Calu3 (cell line): Measurements from ENCODE around the gene ARHGAP42. TPM values are rescaled to one million over a fixed set of nuclear protein-coding genes. Genes with fewer than 3 reads are reported as not detected.

ENCODE experiments used
- BruUV-seq: library from RNA; stranded (reverse); fragments of 400-500 nt; replicated peaks from 2 replicates; lab custom pipeline; 2021; lab: Mats Ljungman, UMichigan
- CTCF ChIA-PET: fragments of 300-600 bp; sonication (Branson Sonifier 250); formaldehyde crosslinking; loops from one replicate; lab custom pipeline; 2022; ENCODE audit warnings: antibody characterized with exemption; lab: Charles Lee
- DNase-seq: peaks from one replicate; pipeline ENCODE4 v3.0.0; 2022
- H3K27ac Mint-ChIP-seq: one replicate; pipeline ENCODE4 v1.8.0; 2022; ENCODE audit warnings: mixed read lengths; ENCODE audit not compliant: unreplicated experiment
- H3K27me3 Mint-ChIP-seq: one replicate; pipeline ENCODE4 v1.8.0; 2022; ENCODE audit warnings: mixed read lengths; ENCODE audit not compliant: unreplicated experiment
- H3K36me3 Mint-ChIP-seq: one replicate; pipeline ENCODE4 v1.8.0; 2022; ENCODE audit warnings: mild to moderate bottlenecking, moderate library complexity, mixed read lengths; ENCODE audit not compliant: insufficient read depth, unreplicated experiment
- H3K4me1 Mint-ChIP-seq: one replicate; pipeline ENCODE4 v1.8.0; 2022; ENCODE audit warnings: mild to moderate bottlenecking, low read depth, mixed read lengths; ENCODE audit not compliant: unreplicated experiment
- H3K4me3 Mint-ChIP-seq: one replicate; pipeline ENCODE4 v1.8.0; 2022; ENCODE audit warnings: mild to moderate bottlenecking, low read depth, moderate library complexity, mixed read lengths; ENCODE audit not compliant: unreplicated experiment
- H3K9me3 Mint-ChIP-seq: one replicate; pipeline ENCODE4 v1.8.0; 2022; ENCODE audit warnings: low read depth, mixed read lengths; ENCODE audit not compliant: unreplicated experiment
- CTCF ChIP-seq: fragments of 200-600 bp; IDR thresholded peaks from one replicate; pipeline ENCODE4 v1.8.0; 2022; ENCODE audit warnings: antibody characterized with exemption; ENCODE audit not compliant: unreplicated experiment
- intact Hi-C: fragments of 100-400 bp; cut with micrococcal nuclease; formaldehyde crosslinking; loops from one replicate; pipeline ENCODE4 v1.10.0; 2022; ENCODE audit not compliant: unreplicated experiment
- total RNA-seq: library from RNA; stranded (reverse); gene quantifications from 2 replicates; pipeline ENCODE4 v1.2.3, GENCODE V29; 2022

Gene ARHGAP42
- total RNA-seq, 1 experiment from 2014 or later = 10.3 TPM

DNA sequence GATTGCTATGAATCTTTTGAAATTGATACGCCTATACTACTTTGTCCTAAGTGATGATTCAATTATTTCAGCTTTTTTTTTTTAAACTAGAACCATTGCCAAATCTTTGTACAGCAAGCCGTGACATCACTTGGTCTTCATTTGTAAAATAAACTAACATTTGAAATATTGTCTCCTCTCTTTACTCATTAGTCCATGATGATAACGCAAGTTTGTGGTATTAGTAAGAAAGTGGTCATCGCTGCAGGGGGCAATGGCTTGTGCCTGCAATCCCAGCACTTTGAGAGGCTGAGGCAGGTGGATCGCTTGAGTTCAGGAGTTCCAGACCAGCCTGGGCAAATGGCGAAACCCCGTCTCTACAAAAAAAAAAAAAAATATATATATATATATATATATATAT lies 12.9 kb upstream of the ARHGAP42 start:
- no peak for DNase-seq
- H3K4me1 Mint-ChIP-seq = peaks cover 8% of the 10 kb centered on the region
- no peaks in the 10 kb centered on the region for H3K27me3 Mint-ChIP-seq
- no TSS peak for BruUV-seq
- TF ChIP-seq CTCF = no peak
- CTCF ChIA-PET = no interaction called here
- H3K36me3 Mint-ChIP-seq = no peaks in the 10 kb centered on the region
- H3K9me3 Mint-ChIP-seq = no peaks in the 10 kb centered on the region
- H3K4me3 Mint-ChIP-seq = no peak overlapping the region
- intact Hi-C loops = no loop called here
- no peak overlapping the region for H3K27ac Mint-ChIP-seq

GRCh38 chr11:100675115-100675650 lies 11.9 kb upstream of the ARHGAP42 start:
- Mint-ChIP-seq H3K27ac (no peak overlapping the region), H3K4me3 (no peak overlapping the region), H3K4me1 (peaks cover 8% of the 10 kb centered on the region), H3K27me3 (no peaks in the 10 kb centered on the region), H3K36me3 (no peaks in the 10 kb centered on the region), H3K9me3 (no peaks in the 10 kb centered on the region)
- intact Hi-C loops = no loop called here
- BruUV-seq = no TSS peak
- no peak for DNase-seq
- TF ChIP-seq CTCF = no peak
- CTCF ChIA-PET = no interaction called here

DNA sequence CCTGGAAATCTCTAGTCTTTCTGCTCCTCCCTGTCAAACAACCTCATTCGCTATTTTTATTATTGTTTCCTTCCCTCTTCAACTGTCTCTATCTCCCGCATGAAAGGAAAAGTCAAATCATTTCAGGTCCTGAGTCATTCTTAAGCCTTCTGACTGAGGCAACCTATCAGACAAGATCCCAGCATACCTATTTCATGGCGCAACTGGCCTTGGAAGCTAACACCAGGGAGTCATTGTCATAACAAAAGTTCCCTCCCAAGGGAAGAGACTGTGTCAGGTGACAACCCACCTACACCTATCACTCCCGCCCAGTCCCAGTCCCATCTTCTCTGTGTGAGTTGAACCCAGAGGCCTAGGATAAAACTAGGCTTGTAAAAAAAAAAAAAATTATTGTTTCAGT lies 10.2 kb upstream of the ARHGAP42 start:
- no peak overlapping the region for H3K27ac Mint-ChIP-seq
- intact Hi-C loops = no loop called here
- no TSS peak for BruUV-seq
- peaks cover 17% of the 10 kb centered on the region for H3K4me1 Mint-ChIP-seq
- no peaks in the 10 kb centered on the region for H3K36me3 Mint-ChIP-seq
- CTCF ChIA-PET = no interaction called here
- no peaks in the 10 kb centered on the region for H3K27me3 Mint-ChIP-seq
- no peak overlapping the region for H3K4me3 Mint-ChIP-seq
- no peaks in the 10 kb centered on the region for H3K9me3 Mint-ChIP-seq
- DNase-seq = no peak
- no peak for TF ChIP-seq CTCF

GRCh38 chr11:100677796-100678195 lies 9.3 kb upstream of the ARHGAP42 start:
- no TSS peak for BruUV-seq
- H3K27ac Mint-ChIP-seq = no peak overlapping the region
- H3K4me1 Mint-ChIP-seq = peaks cover 25% of the 10 kb centered on the region
- H3K9me3 Mint-ChIP-seq = no peaks in the 10 kb centered on the region
- H3K36me3 Mint-ChIP-seq = no peaks in the 10 kb centered on the region
- CTCF ChIA-PET = no interaction called here
- no peak overlapping the region for H3K4me3 Mint-ChIP-seq
- no peak for DNase-seq
- intact Hi-C loops = no loop called here
- TF ChIP-seq CTCF = no peak
- no peaks in the 10 kb centered on the region for H3K27me3 Mint-ChIP-seq
